ENCODE results near the gene PCGF1.
A peak's percentile ranks its signal among the peaks of the same experiment; 100 is the strongest.

The PCGF1 gene

DNA sequence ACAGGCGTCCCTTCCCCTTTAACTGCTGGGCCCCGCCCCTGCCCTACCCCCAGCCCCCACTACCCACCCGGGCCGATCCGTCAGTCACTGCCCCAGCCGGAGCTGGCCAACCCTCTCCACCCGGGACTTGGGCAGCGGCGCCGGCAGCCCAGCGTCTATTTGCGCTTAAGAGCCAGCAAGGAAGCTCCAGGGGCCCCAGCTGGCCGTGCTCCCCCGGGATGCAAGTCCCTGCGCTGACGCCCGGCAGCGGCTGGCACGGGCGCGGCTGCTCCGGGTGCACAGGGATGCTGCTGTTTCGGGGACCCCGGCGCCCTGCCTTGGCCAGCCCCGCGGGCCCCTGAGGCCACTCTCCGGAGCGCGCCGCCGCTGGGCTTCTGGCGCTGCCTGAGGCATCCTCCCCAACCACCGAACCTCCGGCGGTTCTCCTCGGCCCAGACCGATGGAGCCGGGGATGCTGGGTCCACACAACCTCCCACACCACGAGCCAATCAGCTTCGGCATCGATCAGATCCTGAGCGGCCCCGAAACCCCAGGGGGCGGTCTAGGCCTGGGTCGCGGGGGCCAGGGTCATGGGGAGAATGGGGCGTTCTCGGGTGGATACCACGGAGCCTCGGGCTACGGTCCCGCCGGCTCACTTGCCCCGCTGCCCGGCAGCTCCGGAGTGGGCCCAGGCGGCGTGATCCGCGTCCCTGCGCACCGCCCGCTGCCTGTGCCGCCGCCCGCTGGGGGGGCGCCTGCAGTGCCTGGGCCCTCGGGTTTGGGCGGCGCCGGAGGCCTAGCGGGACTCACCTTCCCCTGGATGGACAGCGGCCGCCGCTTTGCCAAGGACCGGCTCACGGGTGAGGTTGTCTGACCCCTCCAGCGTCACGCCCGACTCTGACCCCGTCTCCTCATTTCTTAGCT lies 7.1 kb upstream of the PCGF1 start, which contains the start of gene TLX2:
TSS of gene TLX2 (plus strand) at position 83 of the 903 bp plus-strand sequence. CDS start at position 440, 357 bp downstream.
- DNase-seq = no peak

DNA sequence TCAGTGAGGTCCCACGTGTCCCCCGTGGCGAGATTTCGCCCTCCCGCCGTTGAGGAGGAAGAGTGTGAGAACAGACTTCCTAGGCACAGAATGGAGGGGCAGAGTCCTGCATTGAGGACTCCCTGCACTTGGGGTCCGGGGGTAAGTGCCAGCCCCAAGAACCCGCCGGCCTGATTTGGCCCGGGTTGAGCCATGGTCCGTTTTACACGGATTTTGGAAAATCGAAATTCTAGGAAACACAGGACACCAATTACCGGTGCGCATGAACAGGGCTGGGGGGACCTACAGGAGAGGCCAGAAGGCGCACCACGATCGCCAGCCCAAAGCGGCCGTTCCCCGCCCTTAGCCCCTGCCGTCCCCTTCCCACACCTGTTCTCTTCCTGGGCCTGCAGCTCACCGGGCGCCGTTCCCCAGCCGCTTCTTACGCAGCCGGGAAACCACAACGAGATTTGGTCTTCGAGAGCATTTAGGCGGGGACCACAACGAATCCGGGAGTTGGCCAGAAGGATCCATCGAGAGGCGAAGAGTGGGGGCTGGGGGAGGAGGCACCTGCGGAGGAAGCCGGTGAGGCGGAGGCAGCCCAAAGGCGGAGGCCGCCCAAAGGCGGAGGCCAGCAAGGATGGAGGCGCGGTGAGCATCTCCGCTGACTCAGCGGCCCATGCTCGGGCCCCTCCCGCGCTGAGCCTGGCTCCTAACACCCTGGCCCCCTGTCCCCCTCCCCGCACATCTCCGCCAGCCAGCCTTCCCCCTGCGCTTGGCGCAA lies 6.3 kb upstream of the PCGF1 start:
- no peak for DNase-seq

DNA sequence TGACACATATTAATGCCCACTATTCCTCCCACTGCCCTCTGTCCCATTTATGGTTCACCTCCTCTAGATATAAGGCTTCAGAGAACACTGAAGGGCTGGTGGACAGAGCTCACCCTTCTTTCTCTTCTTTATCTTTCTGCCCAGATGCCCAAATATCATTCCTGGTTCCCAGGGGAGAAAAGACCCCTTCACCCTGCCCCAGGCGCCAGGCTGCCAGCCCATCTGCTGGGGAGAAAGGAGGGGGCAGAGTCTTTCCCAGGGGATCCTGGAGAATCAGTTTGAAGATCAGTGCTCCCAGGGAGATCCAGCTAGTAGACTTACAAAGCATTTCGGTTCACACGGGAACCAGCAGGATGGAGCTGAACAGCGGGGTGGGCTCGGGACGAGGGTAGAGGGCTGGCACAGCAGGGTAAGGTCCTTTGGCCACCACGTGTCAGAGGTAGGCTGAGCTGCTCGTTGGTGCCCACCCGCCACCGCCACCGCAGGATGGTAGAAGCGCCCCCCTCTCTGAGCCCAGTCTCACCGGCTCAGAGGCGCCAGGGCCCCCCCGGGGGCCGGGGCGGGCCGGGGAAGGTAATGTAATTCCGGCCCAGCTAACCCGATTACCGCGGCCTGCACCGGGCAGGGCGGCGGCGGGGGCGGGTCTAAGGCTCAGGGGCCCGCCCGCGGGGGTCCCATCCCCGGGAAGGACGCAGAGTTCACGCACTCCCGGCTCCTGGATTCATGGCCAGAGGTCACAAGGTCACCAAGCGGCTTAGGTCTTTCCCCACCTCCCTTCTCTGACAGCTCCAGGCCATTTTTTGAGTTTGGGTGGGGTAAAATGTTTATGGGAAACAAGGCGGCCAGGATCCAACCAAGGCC lies 5.5 kb upstream of the PCGF1 start:
- DNase-seq = no peak

DNA sequence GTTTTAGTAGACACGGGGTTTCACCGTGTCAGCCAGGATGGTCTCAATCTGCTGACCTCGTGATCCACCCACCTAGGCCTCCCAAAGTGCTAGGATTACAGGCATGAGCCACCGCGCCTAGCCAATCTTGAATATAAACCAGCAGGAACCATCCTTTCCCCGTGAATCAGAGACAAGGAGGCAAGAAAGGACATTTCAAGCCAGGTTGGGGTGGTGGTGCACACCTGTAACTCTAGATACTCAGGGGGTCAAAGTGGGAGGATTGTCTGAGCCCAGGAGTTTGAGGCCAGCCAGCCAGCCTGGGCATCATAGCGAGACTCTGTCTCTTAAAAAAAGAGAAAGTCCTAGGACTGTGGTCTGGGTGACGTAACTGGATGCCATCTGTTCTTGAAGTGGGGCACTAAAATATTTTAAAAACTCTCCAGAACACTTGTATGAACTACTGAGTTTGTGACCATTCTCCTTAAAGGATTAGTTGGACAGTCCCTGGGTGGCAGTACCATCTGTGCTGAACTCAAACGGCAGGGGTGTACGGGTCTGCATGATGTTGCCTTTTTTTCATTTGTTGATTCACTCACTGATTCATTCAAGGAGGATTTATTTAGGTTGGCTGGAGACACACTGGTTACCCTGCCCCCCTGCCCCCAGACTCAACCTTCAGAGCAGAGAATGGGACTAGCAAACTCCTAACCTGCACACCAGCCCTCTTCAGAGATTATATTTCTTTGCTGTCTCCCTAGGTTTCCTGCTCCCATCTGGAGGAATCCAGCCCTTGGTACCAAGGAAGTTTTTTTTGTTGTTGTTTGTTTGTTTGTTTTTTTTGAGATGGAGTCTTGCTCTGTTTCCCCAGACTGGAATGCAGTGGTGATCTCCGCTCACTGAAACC lies 3.9 kb upstream of the PCGF1 start:
- no peak for DNase-seq

DNA sequence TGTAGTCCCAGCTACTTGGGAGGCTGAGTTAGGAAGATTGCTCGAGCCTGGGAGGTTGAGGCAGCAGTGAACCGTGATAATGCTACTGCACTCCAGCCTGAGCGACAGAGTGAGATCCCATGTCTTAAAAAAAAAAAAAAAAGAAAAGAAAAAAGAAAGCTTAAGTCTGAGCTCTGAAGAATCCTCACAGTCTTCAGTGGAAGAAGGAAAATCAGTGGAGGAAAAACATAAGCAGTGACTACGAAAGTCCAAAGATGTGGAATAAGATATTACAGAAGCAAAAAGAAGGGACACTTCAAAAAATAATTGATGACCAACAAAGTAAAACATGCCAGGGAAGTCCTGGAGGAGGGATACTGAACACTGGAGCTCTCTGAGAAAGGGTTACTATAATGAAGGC lies 2.8 kb upstream of the PCGF1 start:
- no peak for DNase-seq

DNA sequence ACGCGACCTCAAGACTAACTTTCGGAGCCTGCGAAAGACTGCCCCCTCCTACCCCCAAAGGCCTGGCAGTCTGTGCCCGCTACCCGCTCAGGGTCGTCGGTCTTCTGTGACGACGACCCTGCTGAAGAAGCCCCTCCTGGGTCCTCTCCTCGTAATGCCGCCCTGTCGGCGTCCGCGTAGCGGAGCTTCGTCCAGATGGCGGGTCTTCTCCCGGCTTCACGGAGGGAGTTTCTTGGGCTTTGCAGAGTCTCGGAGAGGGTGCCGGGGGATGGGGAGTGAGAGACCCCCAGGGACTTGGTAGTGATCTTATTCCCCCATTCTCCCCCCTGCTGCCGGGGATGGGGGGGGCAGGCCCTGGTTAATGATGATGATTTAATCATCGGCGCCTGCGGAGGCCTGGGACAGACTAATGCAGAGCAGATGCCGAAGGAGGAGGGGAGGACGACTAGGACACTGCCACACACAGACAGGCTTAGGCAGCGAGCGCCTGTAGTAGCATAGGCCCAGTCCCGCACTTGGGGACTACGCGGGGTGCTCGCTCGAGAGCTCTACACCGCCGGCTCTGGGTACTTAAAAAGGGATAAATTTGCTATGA lies 528 bp upstream of the PCGF1 start:
- DNase-seq = no peak

DNA sequence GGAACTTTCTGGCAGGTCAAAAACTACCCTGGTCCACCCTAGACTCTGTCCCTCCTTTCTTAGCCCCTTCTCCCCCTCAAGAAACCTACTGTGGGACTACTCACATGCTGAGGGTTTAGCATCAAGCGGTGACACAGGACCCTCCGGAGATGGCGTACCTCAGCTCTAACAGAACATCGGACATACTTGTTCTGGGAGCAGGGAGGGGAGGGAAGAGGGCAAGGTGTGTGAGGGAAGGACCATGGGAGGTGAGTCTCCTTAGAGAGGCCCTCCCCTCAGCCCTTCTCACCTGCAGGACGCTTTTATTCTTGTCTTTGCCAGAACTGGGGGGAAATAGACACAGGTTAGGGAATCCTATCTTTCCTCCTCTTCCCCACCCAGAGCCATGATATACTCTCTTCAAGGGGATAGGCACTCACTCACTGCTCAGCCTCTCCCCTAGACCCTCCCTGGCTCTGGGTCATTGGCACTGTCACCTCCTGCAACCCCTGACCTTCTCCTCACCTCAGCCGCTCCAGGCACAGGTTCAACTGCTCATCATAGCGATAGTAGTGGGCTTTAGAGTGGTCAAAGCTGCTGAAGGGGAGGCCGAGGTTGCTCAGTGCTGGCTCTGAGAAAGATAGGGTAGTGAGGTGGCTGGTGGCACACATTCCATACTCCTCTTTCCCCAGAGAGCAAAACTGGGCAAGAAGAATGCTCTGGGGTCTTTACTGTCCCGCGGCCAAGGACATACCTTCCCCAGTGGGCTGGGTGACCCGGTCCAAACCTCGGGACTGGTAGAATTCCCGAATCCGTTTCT lies 1.8 kb downstream of the PCGF1 start:
- DNase-seq = no peak

DNA sequence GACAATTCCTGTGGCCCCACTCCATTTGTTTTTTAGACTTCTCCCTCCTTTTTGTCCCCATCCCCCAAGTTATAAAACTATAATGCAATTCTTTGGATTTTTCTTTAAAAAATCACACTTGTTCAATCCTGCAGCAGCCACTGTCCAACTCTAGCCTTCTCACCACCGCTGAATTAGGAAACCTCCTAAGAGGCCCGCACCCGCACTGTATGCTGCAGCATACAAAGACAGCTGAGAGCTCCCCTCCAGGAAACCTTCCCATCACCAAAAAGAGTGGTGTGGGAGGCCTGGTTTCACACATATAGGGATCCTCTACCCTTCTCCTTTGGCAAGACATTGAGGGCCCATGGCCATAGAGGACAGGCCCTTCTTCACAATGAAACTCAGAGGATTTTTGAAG lies 2.9 kb downstream of the PCGF1 start:
- no peak for DNase-seq

DNA sequence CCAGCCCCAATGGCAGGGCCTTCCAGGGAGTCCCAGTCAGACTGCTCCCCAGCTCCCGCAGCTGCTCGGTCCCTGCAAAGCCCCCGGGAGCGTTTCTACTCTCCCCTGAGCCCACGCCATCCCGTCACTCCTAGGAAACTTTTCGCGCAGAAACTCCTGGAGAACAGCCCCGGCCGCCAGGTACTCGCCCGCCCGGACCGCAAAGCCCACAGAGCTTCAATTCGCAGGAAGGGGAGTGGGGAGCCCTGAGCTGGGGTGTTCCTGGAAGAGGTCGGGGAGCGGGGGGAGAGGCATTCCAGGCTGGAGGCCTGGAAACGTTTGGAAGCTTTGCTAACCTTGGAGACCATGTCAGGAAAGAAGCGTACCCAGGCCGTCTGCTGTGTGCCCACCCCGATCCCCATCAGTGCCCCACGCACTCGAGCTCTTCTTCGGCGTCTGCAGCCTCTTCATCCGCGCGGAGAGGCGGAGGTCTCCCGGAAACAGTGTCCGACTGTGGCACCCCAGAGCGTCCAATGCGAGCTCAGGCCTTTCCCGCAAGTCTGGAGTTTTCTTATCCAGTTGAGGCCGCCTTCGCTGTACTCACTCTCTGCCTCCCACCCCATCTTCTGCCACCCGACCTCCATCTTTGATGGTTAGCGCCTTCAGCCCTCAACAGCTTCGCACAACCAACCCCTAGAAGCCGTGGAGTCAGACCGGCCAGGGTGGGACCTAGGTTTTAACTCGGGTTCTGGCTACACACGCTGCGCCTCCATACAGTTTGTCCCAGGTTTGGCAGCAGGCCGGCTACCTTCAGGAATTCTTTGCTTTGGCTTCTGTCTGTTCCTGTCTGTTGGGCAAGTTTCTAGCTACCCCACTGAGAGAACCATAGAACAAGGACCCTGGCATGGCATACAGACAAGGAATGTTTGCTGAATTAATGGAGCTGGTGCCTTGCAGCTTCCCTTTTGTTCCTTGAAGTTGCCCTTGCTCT lies 3.7 kb downstream of the PCGF1 start:
- no peak for DNase-seq

DNA sequence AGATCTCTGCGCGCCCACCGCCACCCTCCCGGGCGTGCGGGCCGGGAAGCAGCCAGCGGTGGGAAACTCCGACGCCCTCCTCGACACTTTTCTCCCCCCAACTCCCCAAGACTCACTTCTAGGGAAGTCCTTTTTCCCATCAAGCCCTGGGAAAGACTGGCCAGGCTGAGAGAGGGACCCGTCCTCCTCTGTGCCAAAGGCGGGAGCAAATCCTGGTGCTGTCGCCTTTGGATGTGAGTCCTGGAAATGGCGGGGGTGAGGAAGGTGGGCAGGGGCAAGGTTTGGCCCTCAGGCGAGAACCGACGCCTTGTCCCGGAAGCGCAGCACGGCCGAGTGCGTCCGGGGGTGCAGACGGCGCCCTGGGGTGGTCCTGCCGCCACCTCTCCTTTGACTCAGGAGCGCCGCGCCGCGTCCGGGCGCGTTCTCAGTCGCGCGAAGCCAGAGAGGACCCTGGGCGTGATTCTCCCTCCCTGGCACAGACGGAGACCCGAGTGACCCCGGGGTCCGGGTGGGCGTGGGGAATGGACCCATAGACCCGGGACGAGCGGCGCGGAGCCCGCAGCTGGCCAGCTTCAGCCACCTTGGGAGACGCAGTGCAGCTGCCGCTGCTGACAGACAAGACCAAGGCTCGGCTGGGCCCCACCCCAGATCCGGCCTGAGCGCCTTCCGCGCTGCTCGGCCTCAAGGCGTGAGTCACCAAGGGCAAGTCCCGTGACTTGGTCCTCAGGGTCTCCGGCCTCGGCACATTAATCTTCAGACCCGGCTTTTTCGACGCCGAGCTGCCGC lies 4.6 kb downstream of the PCGF1 start:
- DNase-seq = no peak

DNA sequence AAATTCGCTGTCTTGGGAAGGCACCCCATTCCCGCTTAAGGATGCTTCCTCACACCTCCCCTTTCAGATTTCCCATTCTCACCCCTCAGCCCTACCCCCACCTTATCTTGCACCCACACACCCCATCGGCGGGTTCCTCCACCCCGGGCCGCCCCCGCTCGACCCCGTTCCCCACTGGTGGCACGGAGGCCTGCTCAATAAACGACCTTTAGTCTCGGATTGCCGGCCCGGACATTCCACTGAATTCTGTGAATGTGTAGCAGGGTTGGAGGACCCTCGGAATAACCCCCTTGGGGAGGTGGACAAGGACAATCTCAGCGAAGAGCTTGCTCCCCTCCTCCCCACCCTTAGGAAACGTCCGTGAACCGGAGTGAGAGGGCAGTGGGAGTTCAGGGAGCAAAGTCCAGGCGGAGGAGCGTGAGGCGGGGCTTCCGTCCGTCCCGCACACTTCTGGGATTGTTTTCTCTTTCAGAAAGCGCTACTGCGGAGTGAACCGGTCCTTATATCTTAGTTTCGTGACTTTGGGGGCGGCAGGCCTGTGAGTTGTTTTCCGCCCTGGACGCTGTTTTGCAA lies 5.3 kb downstream of the PCGF1 start:
- DNase-seq = no peak

DNA sequence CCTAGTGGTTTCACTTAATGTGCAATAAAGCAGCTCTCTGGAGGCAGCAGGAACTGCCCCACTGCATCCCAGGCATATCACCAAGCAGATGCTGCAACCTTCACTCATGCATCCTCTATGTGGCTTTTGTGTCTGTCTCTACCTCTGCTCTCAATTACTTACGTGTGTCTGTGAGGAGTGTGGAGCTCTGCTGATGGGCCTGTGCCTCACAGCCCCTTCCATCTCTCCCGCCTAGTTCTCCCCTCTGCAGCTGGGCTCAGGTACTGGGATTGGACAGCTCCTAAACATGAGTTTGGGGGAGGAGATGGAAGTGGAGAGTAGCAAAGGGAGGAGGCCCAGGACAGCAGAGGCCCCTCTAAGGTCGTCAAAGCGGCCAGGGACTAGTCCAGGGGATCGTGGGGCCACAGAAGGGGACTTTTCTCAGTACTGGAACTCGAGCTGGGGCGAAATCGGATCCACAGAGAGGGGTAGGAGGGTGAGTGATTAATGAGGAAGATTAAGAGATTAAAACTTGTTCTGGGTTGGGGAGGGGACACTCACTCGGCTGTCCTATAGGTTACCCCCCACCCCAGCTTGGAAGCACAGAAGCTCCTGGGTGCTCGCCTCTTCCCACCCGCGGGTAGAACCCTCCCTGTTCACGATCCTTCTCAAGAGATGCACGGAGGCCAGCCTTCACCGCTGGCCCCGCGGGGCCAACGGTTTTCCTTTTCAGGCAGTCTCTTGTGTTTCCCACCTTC lies 6.0 kb downstream of the PCGF1 start:
- DNase-seq = no peak

DNA sequence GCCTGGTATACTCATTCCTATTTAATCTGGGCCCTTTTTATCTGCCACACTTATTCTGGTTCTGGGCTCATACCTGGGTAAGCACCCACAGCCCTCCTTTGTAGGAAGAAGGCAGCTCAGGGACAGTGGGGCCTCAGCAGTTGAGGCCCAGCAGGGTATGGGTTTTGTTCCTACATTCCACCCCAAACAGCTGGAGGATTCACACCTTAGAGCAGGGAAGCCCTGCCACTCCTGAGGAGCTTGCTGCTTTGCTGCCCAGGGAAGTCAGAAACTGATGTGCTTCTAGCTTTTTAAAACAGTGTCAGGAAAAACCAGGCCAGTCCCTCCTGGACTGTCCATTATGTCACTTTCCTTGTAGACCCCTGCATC lies 6.9 kb downstream of the PCGF1 start:
- no peak for DNase-seq

DNA sequence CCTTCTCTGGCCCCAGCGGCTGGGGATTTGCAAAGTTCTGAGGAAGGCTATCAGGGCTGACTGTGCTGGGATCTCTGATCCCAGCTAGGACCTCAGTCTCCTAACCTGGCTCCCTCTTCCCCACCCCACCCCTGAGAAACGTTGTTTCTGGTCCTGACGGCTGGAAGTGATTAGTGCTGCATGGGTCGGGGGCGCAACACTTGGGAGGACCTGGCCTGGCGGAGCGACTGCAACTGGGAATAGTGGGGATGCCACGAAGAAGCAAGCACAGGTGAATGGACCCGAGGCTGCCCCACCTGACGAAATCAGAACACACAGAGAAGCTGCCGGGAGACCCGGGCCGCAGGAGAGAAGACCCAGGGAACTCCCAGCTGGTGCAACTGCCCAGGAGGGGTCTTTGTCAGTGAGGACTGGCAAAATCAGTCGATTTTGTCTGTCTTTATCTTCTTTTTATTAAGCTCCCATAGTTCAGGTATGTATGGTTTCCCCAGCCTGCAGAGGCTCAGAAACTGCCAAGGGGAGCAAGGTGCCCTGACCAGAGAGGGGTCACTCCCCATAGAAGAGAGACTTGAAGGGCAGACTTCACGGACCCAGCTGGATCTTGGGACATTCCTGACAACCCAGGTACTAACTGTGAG lies 7.4 kb downstream of the PCGF1 start:
- DNase-seq = no peak

DNA sequence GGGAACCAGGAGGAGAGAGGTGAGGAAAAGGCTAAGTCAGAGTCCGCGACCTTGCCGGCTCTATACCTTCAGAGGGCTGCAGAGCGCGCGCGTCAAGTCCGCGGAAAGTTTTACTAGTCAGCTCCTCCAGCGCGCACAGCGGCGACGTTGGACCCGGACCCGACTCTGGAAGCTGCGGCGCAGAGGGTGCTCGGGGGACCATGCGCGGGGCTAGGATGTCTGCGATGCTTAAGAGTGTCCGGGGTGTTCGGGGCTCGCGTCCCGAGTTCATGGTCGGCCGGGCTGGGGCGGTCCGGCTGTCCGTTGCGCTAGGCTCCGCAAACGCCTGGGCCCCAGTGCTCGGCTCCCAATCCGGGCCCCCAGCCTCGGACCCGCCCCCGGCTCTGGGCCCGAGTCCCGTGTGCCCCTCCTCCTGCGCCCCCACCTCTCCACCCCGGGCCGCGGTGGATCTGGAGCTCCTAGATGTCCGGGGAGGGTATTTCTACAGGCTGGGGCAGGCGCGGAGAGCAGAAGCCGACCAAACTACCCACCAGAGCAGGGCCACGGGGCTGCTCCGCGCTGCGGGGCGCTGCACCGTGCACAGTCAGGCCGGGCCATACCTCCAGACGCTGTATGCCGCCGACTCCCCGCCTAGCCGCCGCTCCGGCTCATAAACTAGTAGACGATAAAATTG lies 8.1 kb downstream of the PCGF1 start, which contains the start of gene LBX2:
TSS of gene LBX2 (minus strand) at position 337 of the 673 bp plus-strand sequence. CDS start at position 271, 66 bp downstream.
- DNase-seq = peak; percentile 50

All from activated naive CD4-positive, alpha-beta T cell treated with anti-CD3 and anti-CD28 coated beads, Interleukin-2, amount 50 U/mL, for 16 hours (primary cell).